HEK293 (cell line): ENCODE data around the gene LDLRAD4.

Experiments
- BCL11B ChIP-seq: fragments of 450-650 bp; formaldehyde crosslinking; IDR thresholded peaks from 2 replicates; pipeline ENCODE4 v1.5.1; 2016; ENCODE audit warnings: low read depth, missing biosample characterization, missing genetic modification characterization
- ZEB2 ChIP-seq: fragments of 450-650 bp; formaldehyde crosslinking; IDR thresholded peaks from 2 replicates; pipeline ENCODE4 v1.5.1; 2016; ENCODE audit warnings: missing biosample characterization, missing genetic modification characterization
- ZNF707 ChIP-seq: fragments of 450-650 bp; formaldehyde crosslinking; IDR thresholded peaks from 2 replicates; pipeline ENCODE4 v1.5.1; 2016; ENCODE audit warnings: missing biosample characterization, missing genetic modification characterization

- TF ChIP-seq BCL11B (tag by site-specific recombination) (no peak), ZEB2 (tag by site-specific recombination) (no peak), ZNF707 (tag by site-specific recombination) (no peak)
Measured at GRCh38 chr18:13493725-13494124, 275.2 kb downstream of the LDLRAD4 start.
